ENCODE results near the gene AGAP6.
"Not testable (repeated sequence)": the region's sequence is repeated elsewhere in the genome, so short reads cannot be mapped to it uniquely, and the experiment has no call there.

Gene AGAP6

DNA sequence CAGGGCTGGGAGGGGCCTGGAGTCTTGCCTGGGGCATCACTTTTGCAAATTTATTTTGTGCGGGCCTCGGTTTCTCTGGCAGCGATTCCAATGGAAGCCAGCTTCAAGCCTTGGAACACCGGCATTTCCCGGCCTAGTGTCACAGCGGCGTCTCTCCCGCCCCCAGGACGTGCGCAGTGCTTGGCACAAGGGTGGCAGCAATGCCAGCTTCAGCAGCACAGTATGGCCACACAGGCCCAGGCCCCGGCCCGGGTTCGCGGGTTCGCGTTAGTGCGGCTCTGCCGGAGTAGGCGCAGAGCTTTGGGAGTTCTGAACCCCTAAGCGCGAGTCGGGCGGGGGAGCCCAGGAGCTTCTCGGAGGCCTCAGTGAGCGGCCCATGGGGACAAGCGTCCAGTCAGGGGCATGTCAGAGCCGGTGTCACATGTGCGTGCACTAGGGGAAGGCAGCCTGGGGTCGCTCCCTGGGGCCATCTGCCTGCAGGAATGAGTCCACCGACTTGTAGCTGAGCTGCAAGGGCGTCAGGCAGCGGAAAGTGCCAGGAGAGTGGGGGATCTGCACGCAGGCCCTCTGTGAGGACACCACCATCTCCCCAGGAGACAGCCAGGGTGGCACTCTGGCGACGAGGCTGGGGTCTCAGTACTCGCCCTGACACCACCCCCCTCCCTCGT, 36.6 kb downstream of the AGAP6 start:
- DNase-seq (ENCODE audit: low spot score): not testable (repeated sequence)

DNA sequence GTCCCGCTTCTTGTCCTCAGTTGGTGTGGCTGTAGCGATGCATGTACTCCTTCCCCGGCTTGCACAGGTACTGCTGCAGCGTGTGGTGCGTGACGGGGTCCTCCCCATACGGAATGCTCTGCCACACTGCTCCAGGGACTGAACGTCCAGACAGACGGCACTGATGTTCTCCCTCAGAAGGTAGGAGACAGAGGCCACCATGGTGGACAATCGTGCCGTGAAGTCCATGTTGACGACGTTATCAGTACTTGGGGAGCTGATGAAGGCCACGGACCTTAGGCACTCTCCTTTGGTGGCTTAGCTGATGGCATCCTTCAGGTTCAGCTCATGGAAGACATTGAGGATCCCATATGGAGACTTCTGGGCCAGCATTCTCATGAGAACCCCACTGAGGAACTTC, 37.4 kb downstream of the AGAP6 start:
- DNase-seq (ENCODE audit: low spot score): no peak

DNA sequence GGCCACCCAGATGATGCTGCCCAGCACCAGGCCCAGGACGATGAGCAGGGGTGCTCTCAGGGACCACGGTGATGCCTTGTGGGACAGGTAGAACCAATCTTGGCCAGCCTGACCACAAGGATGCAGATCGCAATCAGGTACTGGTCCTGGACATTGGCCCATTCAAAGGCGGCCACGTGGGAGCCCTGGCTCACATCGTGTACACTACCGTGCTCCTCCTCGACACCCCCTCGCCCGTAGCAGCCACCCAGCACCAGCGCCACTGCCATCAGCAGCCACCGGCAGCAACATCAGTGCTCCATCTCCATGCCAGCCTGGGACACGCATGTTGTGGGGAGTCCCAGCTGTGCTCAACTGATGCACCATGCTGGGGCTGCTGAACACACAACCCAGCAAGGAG, 39.0 kb downstream of the AGAP6 start:
- DNase-seq (ENCODE audit: low spot score): no peak

DNA sequence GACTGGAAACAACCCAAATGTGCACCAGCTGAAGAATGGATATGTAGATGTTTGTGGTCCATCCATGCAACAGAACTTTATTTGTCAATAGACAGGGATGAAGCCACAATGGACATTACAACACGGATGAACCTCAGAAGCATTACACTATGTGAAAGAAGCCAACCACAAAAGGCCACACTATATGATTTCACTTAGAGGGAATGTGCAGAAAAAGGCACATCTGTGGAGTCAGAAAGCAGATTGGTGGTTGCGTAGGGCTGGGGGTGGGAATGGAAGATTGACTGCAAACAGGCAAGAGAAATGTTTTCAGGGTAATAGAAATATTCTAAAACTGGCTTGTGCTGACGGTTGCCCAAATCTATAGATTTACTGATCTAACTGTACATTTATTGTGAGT, 45.3 kb downstream of the AGAP6 start:
- DNase-seq (ENCODE audit: low spot score): no peak

DNA sequence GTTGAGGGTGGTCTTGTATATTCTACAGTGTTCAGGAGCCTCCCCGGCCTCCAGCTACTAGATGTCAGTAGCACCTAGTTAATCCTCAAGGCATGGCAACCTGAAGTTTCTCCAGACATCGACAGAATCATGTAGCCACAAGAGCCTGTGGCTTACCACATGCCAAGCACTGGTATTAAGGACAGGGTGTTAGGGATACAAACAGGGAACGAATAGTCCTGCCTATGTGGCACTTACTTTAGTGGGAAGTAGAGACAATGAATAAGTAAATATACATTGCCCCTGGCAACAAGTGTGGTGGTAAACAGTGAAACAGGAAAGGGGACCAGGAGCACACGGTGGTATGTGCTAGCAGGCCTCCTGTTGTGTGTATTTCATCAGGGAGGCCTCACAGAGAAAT, 47.1 kb downstream of the AGAP6 start:
- not testable (repeated sequence) for DNase-seq (ENCODE audit: low spot score)

DNA sequence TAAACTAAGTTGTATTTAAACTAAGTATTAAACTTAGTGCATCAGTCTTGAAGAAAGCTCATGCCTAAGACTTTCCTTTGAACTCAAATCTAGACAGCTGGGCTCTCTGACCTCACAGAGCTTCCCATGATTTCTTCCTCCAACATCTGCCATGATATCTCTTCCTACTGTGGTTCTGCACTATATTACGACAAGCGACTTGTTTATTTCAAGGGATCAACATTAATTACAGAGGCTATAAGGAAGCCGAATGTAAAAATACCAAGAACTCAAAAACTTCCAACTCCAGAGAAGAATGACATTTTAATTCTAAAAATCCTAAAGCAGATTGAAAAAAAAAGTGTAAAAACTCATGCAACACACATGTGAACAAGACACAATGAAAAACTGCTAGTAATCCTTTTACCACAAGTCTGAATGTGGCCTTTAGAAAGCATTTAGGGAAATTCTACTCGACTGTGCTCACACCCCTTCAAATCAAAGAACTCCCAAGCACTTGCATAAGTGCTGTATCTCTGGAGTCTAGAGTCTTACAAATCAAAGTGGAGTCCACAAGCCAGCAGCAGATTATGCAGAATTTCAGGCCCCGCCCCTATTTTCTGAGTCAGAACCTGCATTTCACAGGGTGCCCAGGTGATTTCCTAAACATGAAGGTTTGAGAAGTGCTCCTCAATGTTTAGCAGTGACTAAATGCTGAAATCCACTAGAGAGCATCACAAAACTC, 56.9 kb downstream of the AGAP6 start:
- DNase-seq (ENCODE audit: low spot score): no peak

DNA sequence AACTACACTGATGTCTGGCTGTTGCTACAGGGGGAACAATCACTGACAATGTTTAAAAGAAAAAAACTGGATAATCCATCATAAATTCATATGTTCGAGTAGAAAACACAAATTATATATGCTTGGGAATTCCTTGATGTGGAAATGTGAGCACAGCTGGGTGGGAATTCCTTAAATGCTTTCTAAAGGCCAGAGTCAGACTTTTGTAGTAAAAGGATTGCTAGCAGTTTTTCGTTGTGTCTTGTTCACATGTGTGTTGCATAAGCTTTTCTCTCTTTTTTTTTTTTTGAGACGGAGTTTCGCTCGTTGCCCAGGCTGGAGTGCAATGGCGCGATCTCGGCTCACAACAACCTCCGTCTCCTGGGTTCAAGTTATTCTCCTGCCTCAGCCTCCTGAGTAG, 58.3 kb downstream of the AGAP6 start:
- not testable (repeated sequence) for DNase-seq (ENCODE audit: low spot score)

DNA sequence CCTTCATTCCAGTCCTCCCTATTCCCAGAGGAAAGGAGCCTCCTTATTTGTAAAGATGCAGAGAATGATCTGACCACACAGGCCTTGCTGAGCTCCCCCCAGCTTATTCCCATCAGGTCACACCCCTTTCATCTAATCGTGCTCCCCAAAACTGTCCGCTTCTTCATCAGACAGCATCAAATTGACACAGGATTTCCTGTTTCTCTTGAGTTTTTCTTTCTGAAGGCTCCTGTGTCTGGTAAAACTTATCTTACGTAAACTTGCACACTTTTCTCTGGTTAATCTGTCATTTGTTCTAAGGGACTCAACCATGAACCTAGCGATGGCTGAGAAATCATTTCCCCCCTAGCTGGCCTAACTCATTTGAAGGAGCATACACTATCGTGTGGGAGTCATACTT, 59.4 kb downstream of the AGAP6 start:
- DNase-seq (ENCODE audit: low spot score): not testable (repeated sequence)

DNA sequence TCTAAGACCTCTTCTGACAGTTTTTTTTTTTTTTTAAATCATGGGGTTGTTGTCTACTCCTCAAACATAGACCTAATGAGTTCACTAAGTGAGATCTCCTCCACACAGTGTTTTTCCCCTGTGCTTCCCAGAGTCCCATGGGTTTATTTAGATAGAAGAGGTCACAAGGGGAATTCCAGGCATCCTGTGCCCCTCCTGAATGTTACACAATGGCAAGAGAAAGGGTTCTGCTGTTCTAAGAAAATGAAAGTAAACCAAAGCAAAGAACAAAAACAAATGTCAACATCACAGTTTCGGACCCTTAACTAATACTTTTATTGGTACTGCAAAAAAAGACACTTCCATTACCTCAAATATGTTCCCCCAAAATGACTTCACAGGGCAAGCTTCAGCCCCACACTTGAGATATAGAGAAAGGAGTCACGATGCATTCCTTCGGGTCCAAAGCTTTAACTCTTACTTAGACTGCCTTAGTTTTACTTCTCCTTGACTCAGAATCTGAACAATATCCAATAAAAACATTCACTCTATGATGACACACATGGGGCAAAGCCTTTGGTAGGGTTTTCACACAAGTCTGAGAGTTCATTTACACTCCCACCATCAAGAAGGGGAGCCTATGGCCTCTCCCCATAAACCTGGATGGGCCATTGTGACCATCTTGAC, 63.9 kb downstream of the AGAP6 start:
- DNase-seq (ENCODE audit: low spot score): not testable (repeated sequence)

DNA sequence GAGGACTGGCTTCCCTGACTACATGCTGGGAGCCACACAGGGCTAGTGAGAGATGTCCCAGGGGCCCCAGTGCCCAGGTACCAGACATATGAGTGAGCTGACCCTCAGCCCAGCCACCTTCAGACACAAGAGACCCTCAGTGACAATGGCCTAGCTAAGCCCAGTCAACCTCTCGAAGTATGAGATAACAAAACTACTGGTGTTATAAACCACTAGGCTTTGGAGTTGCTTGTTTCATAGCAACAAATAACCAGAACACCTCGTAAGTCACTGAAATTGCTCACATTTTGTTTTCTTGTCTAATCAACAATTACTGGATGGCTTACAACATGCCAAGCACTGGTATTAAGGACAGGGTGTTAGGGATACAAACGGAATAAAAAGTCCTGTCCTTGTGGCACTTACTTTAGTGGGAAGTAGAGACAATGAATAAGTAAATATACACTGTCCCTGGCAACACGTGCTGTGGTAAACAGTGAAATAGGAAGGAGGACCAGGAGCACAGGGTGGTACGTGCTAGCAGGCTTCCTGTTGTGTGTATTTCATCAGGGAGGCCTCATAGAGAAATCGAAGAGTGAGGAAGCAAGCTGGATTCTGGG, 64.7 kb downstream of the AGAP6 start:
- DNase-seq (ENCODE audit: low spot score): not testable (repeated sequence)

DNA sequence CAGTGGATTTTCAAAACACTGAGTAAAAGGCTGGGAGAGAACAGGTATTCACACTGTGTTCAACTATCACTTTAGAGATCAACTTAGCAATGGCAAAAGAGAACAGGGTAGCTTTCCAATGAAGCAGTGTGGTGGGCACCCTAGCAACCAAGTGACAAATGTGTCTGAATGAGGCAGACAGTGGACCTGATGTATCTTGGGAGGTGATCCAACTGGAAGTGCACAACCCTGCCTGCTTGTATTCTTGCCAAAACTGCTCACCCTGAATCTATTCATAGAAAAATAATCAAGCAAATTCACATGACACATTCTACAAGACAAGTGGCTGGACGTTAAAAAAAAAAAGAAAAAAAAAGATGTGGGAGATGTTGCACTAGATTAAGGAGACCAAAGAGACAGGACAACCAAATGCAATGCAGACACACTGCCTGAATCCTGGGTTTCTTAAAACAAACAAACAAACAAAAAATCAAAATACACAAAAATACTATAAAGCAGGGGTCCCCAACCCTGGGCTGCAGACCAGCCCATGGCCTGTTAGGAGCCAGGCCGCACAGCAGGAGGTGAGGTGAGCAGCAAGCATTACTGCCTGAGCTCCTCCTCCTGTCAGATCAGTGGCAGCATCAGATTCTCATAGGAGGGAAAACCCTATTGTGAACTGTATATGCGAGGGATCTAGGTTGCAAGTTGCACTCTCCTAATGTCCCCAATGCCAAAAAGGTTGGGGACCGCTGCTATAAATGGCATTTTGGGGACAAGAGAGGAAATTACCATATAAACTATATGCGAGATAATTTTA, 67.5 kb downstream of the AGAP6 start:
- not testable (repeated sequence) for DNase-seq (ENCODE audit: low spot score)

DNA sequence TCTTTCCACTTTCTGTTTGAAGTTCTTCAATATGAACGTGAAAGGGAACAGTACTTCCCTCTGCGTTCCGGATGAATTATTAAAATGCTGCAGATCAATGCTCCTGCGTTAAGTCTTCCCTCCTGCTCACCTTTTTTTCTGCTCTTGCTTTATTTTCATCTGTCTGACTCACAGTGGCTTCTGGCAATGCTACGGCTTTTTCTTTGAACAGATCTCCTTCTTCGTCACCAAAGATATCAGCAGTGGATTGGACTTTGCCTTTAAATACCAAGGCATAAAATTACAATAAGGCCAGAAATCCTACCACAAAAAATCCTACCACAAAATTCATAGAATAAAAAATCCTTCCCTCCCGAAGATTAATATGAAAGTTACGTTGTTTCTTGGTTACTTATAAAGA, 68.4 kb downstream of the AGAP6 start:
- DNase-seq (ENCODE audit: low spot score): not testable (repeated sequence)

DNA sequence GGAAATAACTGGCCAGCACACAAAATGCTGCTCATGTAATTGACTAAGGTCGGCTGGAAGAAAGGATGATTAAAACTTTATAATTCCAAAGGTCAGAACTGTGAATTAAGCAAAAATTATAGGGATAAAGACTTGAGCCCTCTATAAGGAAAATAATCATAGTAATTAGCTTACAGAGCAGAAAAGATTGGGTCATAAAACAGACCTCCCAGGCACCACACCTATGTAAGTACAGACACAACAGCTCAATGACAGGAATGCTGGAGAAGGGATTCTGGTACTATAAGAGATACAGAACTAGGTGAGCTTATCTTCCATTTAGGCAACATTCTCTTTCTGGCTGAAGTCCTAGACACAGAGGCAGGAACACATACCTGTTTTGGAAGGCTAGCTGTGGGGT, 70.5 kb downstream of the AGAP6 start:
- DNase-seq (ENCODE audit: low spot score): not testable (repeated sequence)

DNA sequence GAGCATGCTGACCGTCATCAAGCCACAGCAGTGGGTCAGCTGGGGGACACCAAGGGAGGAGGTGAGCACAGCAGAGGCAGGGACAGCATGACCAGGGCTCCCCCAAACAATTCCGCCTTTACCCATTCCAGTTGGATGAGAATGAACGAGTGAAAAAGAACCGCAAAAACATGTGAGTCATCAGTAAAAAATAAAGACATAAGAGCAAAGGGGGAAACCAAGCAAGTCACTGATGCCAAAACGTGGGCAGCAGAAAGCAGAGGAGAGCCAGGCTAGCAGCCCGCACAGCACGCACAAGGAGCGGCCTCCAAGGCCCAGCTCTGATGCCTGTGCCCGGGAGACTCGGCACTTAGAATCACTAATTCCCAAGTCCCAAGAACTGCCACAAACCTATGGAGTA, 71.7 kb downstream of the AGAP6 start:
- DNase-seq (ENCODE audit: low spot score): not testable (repeated sequence)

Data from activated CD4-positive, alpha-beta T cell treated with anti-CD3 and anti-CD28 coated beads, Interleukin-2, Interleukin-4, amounts not matched to agents 100 ng/mL and 50 ng/mL, durations not matched to agents 16 hours and 8 hours (primary cell).